ENCODE data around the gene VCAM1.

VCAM1 gene

GRCh38 chr1:100782473-100783039 lies 63.0 kb downstream of the VCAM1 start:
- no peak for DNase-seq

DNA sequence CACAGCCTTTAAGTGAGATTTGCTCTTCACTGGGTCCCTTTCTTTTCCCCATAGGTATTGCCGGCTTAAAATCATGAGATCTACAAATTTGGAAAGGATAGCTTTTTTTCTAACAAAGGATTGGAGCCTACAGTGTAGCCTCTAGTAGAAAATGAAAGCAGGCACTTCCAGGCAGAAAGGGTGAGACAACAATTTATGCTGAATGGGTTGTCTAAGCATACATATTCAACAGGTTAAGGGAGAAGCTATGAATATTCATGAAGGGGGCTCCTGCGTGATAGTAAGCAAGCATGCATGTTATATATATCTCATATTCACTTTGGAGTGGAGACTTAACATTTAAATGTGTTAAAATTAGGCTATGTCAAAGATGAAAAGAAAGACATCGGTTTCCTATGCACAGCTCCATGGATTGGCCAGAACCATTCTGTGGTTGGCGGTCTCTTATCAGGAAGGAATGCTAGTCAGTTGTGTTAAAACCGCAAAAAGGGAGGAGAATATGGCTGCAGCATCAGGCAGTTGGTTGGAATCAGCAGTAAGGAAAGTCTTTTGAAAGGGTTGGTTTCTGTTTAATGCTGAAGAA lies 66.0 kb downstream of the VCAM1 start:
- peak; percentile 61 for DNase-seq

GRCh38 chr1:100786870-100787269 lies 67.3 kb downstream of the VCAM1 start:
- no peak for DNase-seq

All from fibroblast of skin of right quadriceps (primary cell).